Measurements from ENCODE around the gene TIAM2. TPM values are rescaled to one million over a fixed set of nuclear protein-coding genes. Genes with fewer than 3 reads are reported as not detected.

Gene TIAM2
- total RNA-seq, 4 donors from 2014 or later = 25.7 to 77.1 (median 56.6) TPM

DNA sequence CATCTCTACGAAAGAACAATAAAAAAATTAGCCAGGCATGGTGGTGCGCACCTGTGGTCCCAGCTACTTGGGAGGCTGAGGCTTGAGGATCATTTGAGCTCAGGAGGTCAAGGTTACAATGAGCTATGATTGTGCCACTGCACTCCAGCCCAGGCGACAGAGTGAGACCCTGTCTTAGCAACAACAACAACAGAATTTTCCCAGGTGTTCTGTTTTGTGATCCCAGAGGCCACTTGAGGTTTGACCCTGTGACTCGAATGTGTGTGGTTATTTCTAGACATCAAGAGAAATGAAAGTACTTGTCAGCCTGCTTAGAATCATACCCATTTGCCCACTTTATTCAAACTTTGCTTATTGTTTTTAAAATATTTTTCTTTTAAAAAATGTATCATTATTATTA, 151.1 kb downstream of the TIAM2 start:
- intact Hi-C loops (cut with DNase I; ENCODE audit: low total_unique reads) = no loop called here
- Histone ChIP-seq H3K4me1 (peaks cover 0 to 5% of the 10 kb centered on the region in 2 donors), H3K27ac (no peak overlapping the region), H3K36me3 (no peaks in the 10 kb centered on the region), H3K4me3 (no peak overlapping the region), H3K27me3 (no peaks in the 10 kb centered on the region), H3K9me3 (no peaks in the 10 kb centered on the region)
- no peak for TF ChIP-seq POLR2A (IDR thresholded peaks at IDR 0.05)
- TF ChIP-seq, protein P1, sequence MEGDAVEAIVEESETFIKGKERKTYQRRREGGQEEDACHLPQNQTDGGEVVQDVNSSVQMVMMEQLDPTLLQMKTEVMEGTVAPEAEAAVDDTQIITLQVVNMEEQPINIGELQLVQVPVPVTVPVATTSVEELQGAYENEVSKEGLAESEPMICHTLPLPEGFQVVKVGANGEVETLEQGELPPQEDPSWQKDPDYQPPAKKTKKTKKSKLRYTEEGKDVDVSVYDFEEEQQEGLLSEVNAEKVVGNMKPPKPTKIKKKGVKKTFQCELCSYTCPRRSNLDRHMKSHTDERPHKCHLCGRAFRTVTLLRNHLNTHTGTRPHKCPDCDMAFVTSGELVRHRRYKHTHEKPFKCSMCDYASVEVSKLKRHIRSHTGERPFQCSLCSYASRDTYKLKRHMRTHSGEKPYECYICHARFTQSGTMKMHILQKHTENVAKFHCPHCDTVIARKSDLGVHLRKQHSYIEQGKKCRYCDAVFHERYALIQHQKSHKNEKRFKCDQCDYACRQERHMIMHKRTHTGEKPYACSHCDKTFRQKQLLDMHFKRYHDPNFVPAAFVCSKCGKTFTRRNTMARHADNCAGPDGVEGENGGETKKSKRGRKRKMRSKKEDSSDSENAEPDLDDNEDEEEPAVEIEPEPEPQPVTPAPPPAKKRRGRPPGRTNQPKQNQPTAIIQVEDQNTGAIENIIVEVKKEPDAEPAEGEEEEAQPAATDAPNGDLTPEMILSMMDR (IDR thresholded peaks at IDR 0.05) = no peak
- no peak for DNase-seq

DNA sequence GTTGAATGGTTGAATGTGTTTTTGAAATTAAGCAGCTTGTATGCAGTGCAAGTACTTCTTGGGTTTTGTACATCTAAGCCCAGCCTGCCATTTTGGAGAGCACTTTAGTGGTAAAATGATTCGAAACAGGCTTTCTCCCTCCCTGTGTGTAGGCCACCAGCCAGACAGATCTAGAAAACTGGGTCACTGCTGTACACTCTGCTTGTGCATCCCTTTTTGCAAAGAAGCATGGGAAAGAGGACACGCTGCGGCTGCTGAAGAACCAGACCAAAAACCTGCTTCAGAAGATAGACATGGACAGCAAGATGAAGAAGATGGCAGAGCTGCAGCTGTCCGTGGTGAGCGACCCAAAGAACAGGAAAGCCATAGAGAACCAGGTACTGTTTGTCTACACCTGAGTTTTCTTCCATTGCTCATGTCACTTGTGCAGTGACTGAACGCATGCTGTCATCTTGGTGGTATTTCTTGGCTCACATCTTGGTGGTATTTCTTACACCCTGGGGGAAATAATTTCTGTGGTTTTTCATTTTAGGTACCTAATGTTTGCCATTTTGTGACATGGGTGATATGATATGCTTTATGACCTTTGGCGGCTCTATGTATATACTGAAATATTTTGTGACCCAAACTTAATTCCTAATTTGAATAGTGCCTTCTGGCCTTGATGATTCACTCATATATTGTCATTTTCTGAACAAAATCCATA, 153.0 kb downstream of the TIAM2 start:
- DNase-seq = no peak
- Histone ChIP-seq H3K27ac (no peak overlapping the region), H3K36me3 (no peaks in the 10 kb centered on the region), H3K27me3 (no peaks in the 10 kb centered on the region), H3K9me3 (no peaks in the 10 kb centered on the region), H3K4me3 (no peak overlapping the region), H3K4me1 (peaks cover 0 to 5% of the 10 kb centered on the region in 2 donors)
- TF ChIP-seq, protein P1 (IDR thresholded peaks at IDR 0.05) = no peak
- no peak for TF ChIP-seq POLR2A (IDR thresholded peaks at IDR 0.05)
- intact Hi-C loops (cut with DNase I; ENCODE audit: low total_unique reads) = no loop called here

- H3K9me3 ChIP-seq = no peaks in the 10 kb centered on the region
- no peak for DNase-seq
- H3K4me3 ChIP-seq = no peak overlapping the region
- H3K27me3 ChIP-seq = no peaks in the 10 kb centered on the region
- intact Hi-C loops (cut with DNase I; ENCODE audit: low total_unique reads) = no loop called here
- no peaks in the 10 kb centered on the region for H3K36me3 ChIP-seq
- TF ChIP-seq, protein P1 (IDR thresholded peaks at IDR 0.05) = no peak
- no peak for TF ChIP-seq POLR2A (IDR thresholded peaks at IDR 0.05)
- H3K27ac ChIP-seq = no peak overlapping the region
- peaks cover 0 to 3% of the 10 kb centered on the region in 2 donors for H3K4me1 ChIP-seq
Observed at GRCh38 chr6:155150967-155151671, 156.0 kb downstream of the TIAM2 start.

DNA sequence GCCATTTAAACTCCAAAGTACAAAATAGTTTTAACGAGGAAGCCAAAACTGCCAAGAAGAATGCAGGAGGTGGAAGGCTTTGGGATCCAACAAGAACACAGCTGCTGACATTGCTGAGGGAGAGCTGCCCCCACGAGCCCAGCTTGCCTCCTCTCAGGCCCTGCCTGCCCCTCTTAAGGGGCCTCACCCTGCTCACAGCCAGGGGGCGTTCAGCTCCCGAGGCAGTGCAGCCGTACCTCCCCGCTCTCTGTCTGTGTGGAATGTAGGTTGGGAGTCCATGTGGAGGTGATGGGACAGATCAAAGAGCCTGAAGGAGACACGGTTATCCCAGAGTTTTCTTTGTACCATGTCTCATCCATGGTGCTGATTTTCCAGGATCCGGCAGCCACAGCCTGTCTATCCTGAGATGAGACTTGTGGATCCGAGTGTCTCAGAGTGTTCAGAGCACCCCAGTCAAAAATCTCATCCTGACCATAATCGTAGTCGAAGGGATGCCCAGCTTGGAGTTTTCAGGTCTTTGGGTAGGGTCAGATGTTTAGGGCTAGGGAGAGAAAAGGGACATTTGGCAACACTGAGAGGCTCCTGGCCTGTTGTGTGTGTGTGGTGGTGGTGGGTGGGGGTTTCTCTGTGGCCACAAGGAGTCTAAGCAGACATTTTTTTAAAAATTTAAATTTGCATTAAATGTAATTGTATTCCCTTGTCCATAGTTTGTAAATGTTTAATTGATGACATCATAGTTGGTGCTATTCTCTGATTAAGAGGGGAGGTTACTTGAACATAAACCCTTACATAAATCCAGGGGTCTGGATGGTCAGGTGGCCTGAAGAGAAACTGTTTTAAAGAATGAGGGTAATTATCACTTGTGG, 157.3 kb downstream of the TIAM2 start:
- Histone ChIP-seq H3K9me3 (no peaks in the 10 kb centered on the region), H3K4me3 (no peak overlapping the region), H3K4me1 (peaks cover 0 to 3% of the 10 kb centered on the region in 2 donors), H3K36me3 (no peaks in the 10 kb centered on the region), H3K27ac (no peak overlapping the region), H3K27me3 (no peaks in the 10 kb centered on the region)
- DNase-seq = no peak
- intact Hi-C loops (cut with DNase I; ENCODE audit: low total_unique reads) = no loop called here
- TF ChIP-seq, protein P1 (IDR thresholded peaks at IDR 0.05) = no peak
- no peak for TF ChIP-seq POLR2A (IDR thresholded peaks at IDR 0.05)

Data from uterus (tissue), 4 donors.